ENCODE measurements around the gene MYO5B. TPM values are rescaled to one million over a fixed set of nuclear protein-coding genes. Genes with fewer than 3 reads are reported as not detected.

Gene MYO5B
- total and polyA plus RNA-seq, 4 donors = 5.4 to 23.4 (median 11.4) TPM

GRCh38 chr18:49985236-49985635, 209.7 kb downstream of the MYO5B start (continued):
- TF ChIP-seq FOXA1 (IDR thresholded peaks at IDR 0.05) = no peak
- TF ChIP-seq GABPA (IDR thresholded peaks at IDR 0.05 in 1 of 2, conservative IDR thresholded peaks at IDR 0.05 in 1 of 2) = no peak

- Histone ChIP-seq H3K4me1 (ENCODE audit: control insufficient read depth in 4 of 4, insufficient read depth in 4 of 4, low read length in 3 of 4) (no peaks in the 10 kb centered on the region), H3K9ac (ENCODE audit: low read depth in 1 of 2, low read length in 2 of 2) (no peak overlapping the region), H3K4me3 (ENCODE audit: low read depth in 1 of 3, low read length in 3 of 3) (no peak overlapping the region), H3K27me3 (ENCODE audit: control insufficient read depth in 4 of 4, insufficient read depth in 4 of 4, low read length in 3 of 4) (no peaks in the 10 kb centered on the region), H3K9me3 (ENCODE audit: control insufficient read depth in 4 of 4, low read length in 3 of 4) (no peaks in the 10 kb centered on the region), H3K36me3 (ENCODE audit: control insufficient read depth in 4 of 4, insufficient read depth in 3 of 4, low read depth in 1 of 4, low read length in 3 of 4) (peaks cover 0 to 2% (median 0%) of the 10 kb centered on the region in 4 donors), H3K27ac (ENCODE audit: low read depth in 1 of 2, low read length in 2 of 2) (no peak overlapping the region)
- WGBS = 87% methylated on average over 4 of the region's 4 CpGs
- TF ChIP-seq HNF4G (IDR thresholded peaks at IDR 0.05) (no peak), CTCF (IDR thresholded peaks at IDR 0.05; ENCODE audit: low read depth, low read length, missing input control) (no peak), TAF1 (conservative IDR thresholded peaks at IDR 0.05) (no peak), REST (IDR thresholded peaks at IDR 0.05) (no peak), EGR1 (IDR thresholded peaks at IDR 0.05; ENCODE audit: low read depth in 2 of 2) (no peak), RXRA (IDR thresholded peaks at IDR 0.05) (no peak), JUND (IDR thresholded peaks at IDR 0.05) (no peak), HNF4A (conservative IDR thresholded peaks at IDR 0.05) (no peak), SP1 (IDR thresholded peaks at IDR 0.05) (no peak), GABPA (IDR thresholded peaks at IDR 0.05 in 1 of 2, conservative IDR thresholded peaks at IDR 0.05 in 1 of 2) (no peak), FOXA1 (IDR thresholded peaks at IDR 0.05) (no peak), NR2F2 (IDR thresholded peaks at IDR 0.05) (no peak), YY1 (IDR thresholded peaks at IDR 0.05) (no peak), MAX (IDR thresholded peaks at IDR 0.05) (no peak)
- no peak for DNase-seq (ENCODE audit: low spot score)
Measured at GRCh38 chr18:49980896-49981295, 214.1 kb downstream of the MYO5B start.

- no peak overlapping the region for H3K9ac ChIP-seq (ENCODE audit: low read depth in 1 of 2, low read length in 2 of 2)
- DNase-seq (ENCODE audit: low spot score) = no peak
- WGBS = 83% methylated on average over 15 of the region's 15 CpGs
- H3K4me3 ChIP-seq (ENCODE audit: low read depth in 1 of 3, low read length in 3 of 3) = no peak overlapping the region
- H3K27me3 ChIP-seq (ENCODE audit: control insufficient read depth in 4 of 4, insufficient read depth in 4 of 4, low read length in 3 of 4) = no peaks in the 10 kb centered on the region
- no peaks in the 10 kb centered on the region for H3K9me3 ChIP-seq (ENCODE audit: control insufficient read depth in 4 of 4, low read length in 3 of 4)
- no peak for TF ChIP-seq ATF3 (IDR thresholded peaks at IDR 0.05)
- no peak for TF ChIP-seq YY1 (IDR thresholded peaks at IDR 0.05)
- TF ChIP-seq TAF1 (conservative IDR thresholded peaks at IDR 0.05) = no peak
- no peak for TF ChIP-seq MAX (IDR thresholded peaks at IDR 0.05)
- TF ChIP-seq NR2F2 (IDR thresholded peaks at IDR 0.05) = no peak
- no peak for TF ChIP-seq RAD21 (IDR thresholded peaks at IDR 0.05)
- no peak for TF ChIP-seq FOXA2 (IDR thresholded peaks at IDR 0.05)
- no peak for TF ChIP-seq EGR1 (IDR thresholded peaks at IDR 0.05; ENCODE audit: low read depth in 2 of 2)
- H3K36me3 ChIP-seq (ENCODE audit: control insufficient read depth in 4 of 4, insufficient read depth in 3 of 4, low read depth in 1 of 4, low read length in 3 of 4) = peaks cover 0 to 2% (median 0%) of the 10 kb centered on the region in 4 donors
- H3K4me1 ChIP-seq (ENCODE audit: control insufficient read depth in 4 of 4, insufficient read depth in 4 of 4, low read length in 3 of 4) = peaks cover 2 to 13% (median 8%) of the 10 kb centered on the region in 4 donors
- H3K27ac ChIP-seq (ENCODE audit: low read depth in 1 of 2, low read length in 2 of 2) = no peak overlapping the region
Measured at GRCh38 chr18:49976795-49977560, 218.0 kb downstream of the MYO5B start.

Data from liver (tissue), 9 donors.